MM.1S (cell line): Measurements from ENCODE around the gene NCBP1.

Experiments used
- DNase-seq: peaks from one replicate; pipeline ENCODE4 v3.0.0-alpha.2; 2015
- H2AFZ ChIP-seq: fragments of 300-600 bp; sonication (generic); 2 replicates; pipeline ENCODE4 v1.6.0; 2016; ENCODE audit warnings: antibody characterized with exemption, low read length
- H3F3A ChIP-seq: fragments of 300-600 bp; sonication (generic); 2 replicates; pipeline ENCODE4 v1.6.1; 2016; ENCODE audit warnings: mild to moderate bottlenecking, antibody characterized with exemption, low read length, moderate library complexity, mixed read lengths; ENCODE audit not compliant: insufficient read depth
- H3K27ac ChIP-seq: fragments of 300-600 bp; sonication (generic); 2 replicates; pipeline ENCODE4 v1.5.1; 2016; ENCODE audit warnings: mild to moderate bottlenecking, low read length
- H3K27me3 ChIP-seq: fragments of 300-600 bp; sonication (generic); replicated peaks from 2 replicates; pipeline ENCODE4 v1.6.0; 2016; ENCODE audit warnings: low read length; ENCODE audit not compliant: insufficient read depth
- H3K36me3 ChIP-seq: fragments of 300-600 bp; sonication (generic); replicated peaks from 2 replicates; pipeline ENCODE4 v1.6.1; 2016; ENCODE audit warnings: mild to moderate bottlenecking, low read length, mixed read lengths; ENCODE audit not compliant: insufficient read depth
- H3K4me1 ChIP-seq: fragments of 300-600 bp; sonication (generic); 2 replicates; pipeline ENCODE4 v1.6.1; 2016; ENCODE audit warnings: low read length, mixed read lengths
- H3K4me2 ChIP-seq: fragments of 300-600 bp; sonication (generic); 2 replicates; pipeline ENCODE4 v1.6.0; 2016; ENCODE audit warnings: low read depth, low read length
- H3K4me3 ChIP-seq: fragments of 300-600 bp; sonication (generic); 2 replicates; pipeline ENCODE4 v1.5.1; 2016; ENCODE audit warnings: low read length, mixed read lengths
- H3K79me2 ChIP-seq: fragments of 300-600 bp; sonication (generic); 2 replicates; pipeline ENCODE4 v1.6.1; 2016; ENCODE audit warnings: mixed run types, low read length, mixed read lengths
- H3K9ac ChIP-seq: fragments of 300-600 bp; sonication (generic); 2 replicates; pipeline ENCODE4 v1.6.1; 2016; ENCODE audit warnings: low read length, mixed read lengths
- H3K9me2 ChIP-seq: fragments of 300-600 bp; sonication (generic); replicated peaks from 2 replicates; pipeline ENCODE4 v1.6.1; 2016; ENCODE audit warnings: mild to moderate bottlenecking, low read length, mixed read lengths; ENCODE audit not compliant: insufficient read depth
- H3K9me3 ChIP-seq: fragments of 300-600 bp; sonication (generic); replicated peaks from 2 replicates; pipeline ENCODE4 v1.6.1; 2016; ENCODE audit warnings: mild to moderate bottlenecking, low read length, mixed read lengths; ENCODE audit not compliant: insufficient read depth
- H4K20me1 ChIP-seq: fragments of 300-600 bp; sonication (generic); 2 replicates; pipeline ENCODE4 v1.6.1; 2016; ENCODE audit warnings: mild to moderate bottlenecking, low read length, moderate library complexity, mixed read lengths; ENCODE audit not compliant: insufficient read depth
- EZH2 ChIP-seq: fragments of 300-600 bp; sonication (generic); optimal IDR thresholded peaks from 2 replicates; pipeline ENCODE3; 2017; ENCODE audit warnings: low read depth, mild to moderate bottlenecking, antibody characterized with exemption, low read length, mixed read lengths
- EZH2phosphoT487 ChIP-seq: fragments of 300-600 bp; sonication (generic); IDR thresholded peaks from 2 replicates; pipeline ENCODE4 v1.6.1; 2018; ENCODE audit warnings: antibody characterized with exemption, low read length
- TF ChIP-seq, protein P1 (sequence below): fragments of 300-600 bp; sonication (generic); IDR thresholded peaks from 2 replicates; pipeline ENCODE4 v1.5.1; 2016; ENCODE audit warnings: antibody characterized with exemption, low read length, mixed read lengths

NCBP1 gene

DNA sequence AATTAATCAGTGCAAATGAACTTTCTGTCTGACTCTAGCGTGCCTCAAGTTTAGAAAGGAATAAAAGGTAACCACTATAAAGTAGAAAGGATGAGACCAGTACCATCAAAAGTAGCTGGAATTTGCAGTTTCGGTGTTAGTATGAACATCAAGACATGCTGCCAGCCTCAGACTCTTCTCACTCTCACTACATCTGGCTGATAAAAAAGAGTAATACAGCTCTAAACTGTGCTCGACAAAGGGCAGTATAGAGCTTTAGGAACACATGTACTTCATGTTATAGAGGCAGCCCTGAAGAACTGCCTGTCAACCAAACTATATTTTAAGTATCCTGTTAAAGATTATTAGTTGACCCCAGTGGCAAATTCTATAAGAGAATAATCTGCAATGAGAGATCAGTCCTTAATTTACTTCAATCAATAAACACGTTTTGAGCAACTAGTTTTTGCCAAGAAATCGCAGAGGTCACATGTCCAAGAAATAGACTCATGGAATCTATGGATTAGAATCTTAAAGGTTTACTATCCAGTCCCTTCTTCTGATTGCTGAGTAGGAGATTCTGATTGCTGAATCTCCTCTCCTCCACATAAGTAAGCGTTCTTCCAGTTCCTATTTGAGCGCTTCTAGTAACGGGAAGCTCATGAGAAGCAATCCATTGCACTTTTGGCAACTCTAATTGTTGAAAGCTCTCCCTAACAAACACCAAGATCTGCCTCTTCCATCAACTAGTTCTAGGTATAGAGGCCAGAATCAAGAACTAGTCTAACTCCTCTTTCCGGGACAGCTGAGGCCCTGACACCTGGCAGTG is 62.6 kb downstream of the NCBP1 start:
- peak; percentile 39 for DNase-seq
- H3K27ac ChIP-seq, result peak overlapping the region; percentile 66; the same call in 1 of the 2 replicates
- peaks cover 38% of the 10 kb centered on the region for H3K79me2 ChIP-seq

DNA sequence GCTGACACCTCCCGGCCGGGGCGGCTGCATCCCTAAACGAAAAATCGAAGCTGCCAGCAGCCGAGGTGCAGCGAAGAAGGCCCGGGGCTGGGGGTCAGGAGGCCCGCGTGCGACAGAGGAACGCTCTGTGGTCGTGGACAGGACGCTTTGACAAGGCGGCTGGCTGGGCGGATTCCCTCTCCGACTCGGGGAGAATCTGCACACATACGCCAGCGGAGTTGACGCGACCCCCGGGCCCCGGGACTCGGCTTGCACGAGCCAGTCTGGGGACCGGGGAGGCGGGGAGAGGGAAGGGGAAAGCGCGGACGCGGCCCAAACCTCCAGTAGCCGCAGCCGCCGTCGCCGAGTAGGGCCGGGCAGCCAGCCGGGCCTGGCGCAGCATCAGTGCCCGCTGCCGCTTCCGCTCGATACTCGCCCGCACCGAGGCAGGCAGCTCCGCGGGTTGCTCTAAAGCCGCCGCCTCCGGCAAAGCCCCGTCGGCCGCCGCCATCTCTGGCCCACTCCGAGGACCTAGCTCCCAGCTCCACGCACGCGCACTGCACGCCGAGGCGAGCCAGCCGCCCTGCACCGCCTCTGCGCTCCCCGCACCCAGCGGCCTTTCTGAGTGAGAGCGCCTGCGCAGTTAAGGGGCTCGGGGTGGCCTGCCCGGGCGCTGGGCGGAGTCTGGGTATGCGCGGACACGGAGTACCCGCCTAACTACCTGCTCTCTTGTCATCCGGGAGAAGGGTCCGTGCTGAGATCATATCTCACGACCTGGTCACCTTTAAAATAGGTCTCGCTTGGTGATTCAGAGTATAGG is 63.4 kb downstream of the NCBP1 start, which contains the start of gene XPA:
Gene XPA (minus strand): TSS at position 538 of the 799 bp plus-strand sequence. CDS start 48 bp downstream, at position 490.
- Histone ChIP-seq H3K36me3 (no peaks in the 10 kb centered on the region), H3K27ac (peak within 1 kb of the TSS; percentile 66; the same call in 1 of the 2 replicates)

More for the DNA sequence above, 62.6 kb downstream of the NCBP1 start:
- Histone ChIP-seq H3F3A (peaks cover 13% of the 10 kb centered on the region), H3K4me3 (peak overlapping the region; percentile 82), H4K20me1 (no peaks in the 10 kb centered on the region), H3K36me3 (no peaks in the 10 kb centered on the region), H3K27me3 (no peaks in the 10 kb centered on the region), H2AFZ (peak overlapping the region; percentile 79), H3K9me3 (no peaks in the 10 kb centered on the region), H3K4me2 (peak overlapping the region; percentile 82), H3K9ac (peak overlapping the region; percentile 77), H3K9me2 (no peaks in the 10 kb centered on the region), H3K4me1 (peaks cover 22% of the 10 kb centered on the region)
- TF ChIP-seq EZH2, result no peak
- TF ChIP-seq, protein P1, sequence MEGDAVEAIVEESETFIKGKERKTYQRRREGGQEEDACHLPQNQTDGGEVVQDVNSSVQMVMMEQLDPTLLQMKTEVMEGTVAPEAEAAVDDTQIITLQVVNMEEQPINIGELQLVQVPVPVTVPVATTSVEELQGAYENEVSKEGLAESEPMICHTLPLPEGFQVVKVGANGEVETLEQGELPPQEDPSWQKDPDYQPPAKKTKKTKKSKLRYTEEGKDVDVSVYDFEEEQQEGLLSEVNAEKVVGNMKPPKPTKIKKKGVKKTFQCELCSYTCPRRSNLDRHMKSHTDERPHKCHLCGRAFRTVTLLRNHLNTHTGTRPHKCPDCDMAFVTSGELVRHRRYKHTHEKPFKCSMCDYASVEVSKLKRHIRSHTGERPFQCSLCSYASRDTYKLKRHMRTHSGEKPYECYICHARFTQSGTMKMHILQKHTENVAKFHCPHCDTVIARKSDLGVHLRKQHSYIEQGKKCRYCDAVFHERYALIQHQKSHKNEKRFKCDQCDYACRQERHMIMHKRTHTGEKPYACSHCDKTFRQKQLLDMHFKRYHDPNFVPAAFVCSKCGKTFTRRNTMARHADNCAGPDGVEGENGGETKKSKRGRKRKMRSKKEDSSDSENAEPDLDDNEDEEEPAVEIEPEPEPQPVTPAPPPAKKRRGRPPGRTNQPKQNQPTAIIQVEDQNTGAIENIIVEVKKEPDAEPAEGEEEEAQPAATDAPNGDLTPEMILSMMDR, result no peak
- no peak for TF ChIP-seq EZH2phosphoT487

DNA sequence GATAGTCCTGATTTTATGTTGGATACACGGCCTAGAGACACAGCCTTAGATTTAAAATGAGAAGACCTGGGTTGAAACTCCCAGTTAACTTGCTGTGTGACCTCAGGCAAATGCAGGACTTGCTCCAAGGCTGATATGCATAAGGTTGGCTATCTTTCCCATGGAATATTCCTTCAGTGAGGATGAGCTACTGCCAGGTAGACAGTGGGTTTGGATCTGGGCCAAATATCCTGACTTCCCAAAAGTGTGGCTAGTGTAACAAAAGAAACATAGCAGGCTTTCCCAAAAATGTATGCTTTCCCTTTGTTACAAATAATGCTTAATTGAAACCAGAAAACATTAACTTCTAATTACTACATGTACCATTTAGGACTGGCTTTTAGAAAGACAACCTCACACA is 64.2 kb downstream of the NCBP1 start:
- peak overlapping the region; percentile 66; the same call in 1 of the 2 replicates for H3K27ac ChIP-seq
- TF ChIP-seq EZH2phosphoT487 (no peak), EZH2 (no peak)
- TF ChIP-seq, protein P1, result no peak
- H3K4me3 ChIP-seq, result peak overlapping the region; percentile 82
- no peaks in the 10 kb centered on the region for H3K9me2 ChIP-seq
- H2AFZ ChIP-seq, result peak overlapping the region; percentile 77
- peak overlapping the region; percentile 77; the same call in 1 of the 2 replicates for H3K9ac ChIP-seq
- peak overlapping the region; percentile 88 for H3K4me2 ChIP-seq
- H3K4me1 ChIP-seq, result peaks cover 23% of the 10 kb centered on the region
- H3K79me2 ChIP-seq, result peaks cover 38% of the 10 kb centered on the region
- peaks cover 13% of the 10 kb centered on the region for H3F3A ChIP-seq
- no peak for DNase-seq
- no peaks in the 10 kb centered on the region for H4K20me1 ChIP-seq
- H3K9me3 ChIP-seq, result no peaks in the 10 kb centered on the region
- no peaks in the 10 kb centered on the region for H3K27me3 ChIP-seq
- H3K36me3 ChIP-seq, result no peaks in the 10 kb centered on the region

More for the DNA sequence above, 63.4 kb downstream of the NCBP1 start, which contains the start of gene XPA:
- Histone ChIP-seq H3K27me3 (no peaks in the 10 kb centered on the region), H3K4me3 (peak within 1 kb of the TSS; percentile 82), H3K9ac (peak within 1 kb of the TSS; percentile 77), H2AFZ (peak within 1 kb of the TSS; percentile 79), H3K4me1 (peaks cover 22% of the 10 kb centered on the region), H3K79me2 (peaks cover 38% of the 10 kb centered on the region), H3K9me2 (no peaks in the 10 kb centered on the region), H3K9me3 (no peaks in the 10 kb centered on the region), H3K4me2 (peak within 1 kb of the TSS; percentile 88), H4K20me1 (no peaks in the 10 kb centered on the region), H3F3A (peaks cover 13% of the 10 kb centered on the region)
- peak; percentile 98 for DNase-seq
- TF ChIP-seq EZH2 (no peak), EZH2phosphoT487 (no peak)
- TF ChIP-seq, protein P1, result no peak
